ENCODE data around the gene MTHFD1L.

The MTHFD1L gene

DNA sequence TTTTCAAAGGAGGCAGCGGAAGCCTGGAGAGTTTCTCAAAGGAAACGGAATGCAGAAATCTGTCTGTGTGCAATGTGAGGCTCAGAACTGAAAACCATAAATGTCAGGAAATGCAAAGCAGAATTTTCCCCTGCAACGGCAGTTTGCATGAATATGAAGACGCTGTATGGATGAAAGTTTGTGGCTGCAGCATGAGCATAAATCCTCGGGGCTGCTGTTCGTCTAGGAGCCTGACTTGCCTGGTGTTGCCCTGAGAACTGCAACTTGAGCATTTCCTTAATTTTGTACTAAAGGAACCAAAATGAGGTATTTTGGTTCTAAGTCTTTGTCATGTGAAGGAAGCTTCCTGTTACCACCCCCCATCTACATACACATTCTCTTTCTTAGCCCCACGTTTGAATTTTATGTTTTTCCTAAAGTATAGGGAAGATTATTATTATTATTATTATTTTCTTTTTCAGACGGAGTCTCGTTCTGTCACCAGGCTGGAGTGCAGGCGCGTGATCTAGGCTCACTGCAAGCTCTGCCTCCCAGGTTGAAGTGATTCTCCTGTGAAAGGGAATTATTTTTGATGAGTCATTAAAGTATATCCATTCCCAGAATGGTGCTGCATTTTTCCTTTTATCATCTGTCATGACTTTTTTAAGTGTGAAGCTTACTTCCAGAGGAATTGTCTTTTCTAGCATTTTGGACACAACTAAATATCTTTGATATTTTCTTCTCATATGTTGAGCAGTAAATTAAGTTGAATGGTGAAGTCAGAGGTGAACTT lies 33.1 kb downstream of the MTHFD1L start:
- no peak for DNase-seq (ENCODE audit: low read depth in 2 of 2)

- DNase-seq (ENCODE audit: low read depth in 2 of 2) = no peak
Observed at GRCh38 chr6:150899231-150899630, 33.7 kb downstream of the MTHFD1L start.

DNA sequence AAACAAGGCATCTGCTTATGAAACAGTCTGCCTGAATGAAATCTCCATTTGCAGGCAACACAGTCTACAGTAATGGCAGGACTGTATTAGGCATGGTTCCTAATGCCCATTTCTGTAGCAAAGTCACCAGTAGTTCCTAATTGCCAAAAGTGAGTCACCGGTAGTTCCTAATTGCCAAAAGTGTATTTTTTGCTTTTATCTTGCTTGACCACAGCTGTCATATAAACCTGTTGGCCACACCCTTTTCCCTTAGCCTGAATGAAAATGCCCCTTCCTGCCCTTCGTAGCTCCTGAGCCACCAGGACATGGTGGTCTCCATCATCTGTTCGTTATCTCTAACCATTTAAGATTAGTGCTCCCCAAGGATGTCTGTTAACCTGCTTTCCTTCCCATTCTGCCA lies 34.5 kb downstream of the MTHFD1L start:
- DNase-seq (ENCODE audit: low read depth in 2 of 2) = no peak

- no peak for DNase-seq (ENCODE audit: low read depth in 2 of 2)
Observed at GRCh38 chr6:150902142-150902776, 36.8 kb downstream of the MTHFD1L start.

DNA sequence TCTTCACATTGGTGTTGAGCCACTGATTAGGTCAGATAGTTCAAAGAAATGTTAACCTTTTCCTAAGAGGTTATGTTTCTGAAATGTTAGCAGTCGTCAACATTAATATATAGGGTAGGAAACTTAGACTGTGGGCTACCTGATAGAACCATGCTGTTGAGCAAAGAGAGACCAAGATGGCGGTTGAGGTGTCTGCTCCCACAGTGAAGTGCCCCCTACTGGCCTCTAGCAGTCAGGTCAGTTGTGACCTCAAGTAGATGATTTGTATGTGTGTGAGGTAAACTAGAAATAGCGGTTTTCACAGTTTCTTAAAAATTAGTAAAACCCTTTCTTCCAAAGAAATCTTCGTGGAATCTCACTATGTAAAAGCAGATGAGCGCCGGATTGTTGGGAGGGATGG lies 40.3 kb downstream of the MTHFD1L start:
- DNase-seq (ENCODE audit: low read depth in 2 of 2) = no peak

GRCh38 chr6:150906641-150907326 lies 41.3 kb downstream of the MTHFD1L start:
- DNase-seq (ENCODE audit: low read depth in 2 of 2) = no peak

- DNase-seq (ENCODE audit: low read depth in 2 of 2) = no peak
Observed at GRCh38 chr6:150907383-150907782, 41.9 kb downstream of the MTHFD1L start.

- no peak for DNase-seq (ENCODE audit: low read depth in 2 of 2)
Observed at GRCh38 chr6:150908901-150909300, 43.4 kb downstream of the MTHFD1L start.

DNA sequence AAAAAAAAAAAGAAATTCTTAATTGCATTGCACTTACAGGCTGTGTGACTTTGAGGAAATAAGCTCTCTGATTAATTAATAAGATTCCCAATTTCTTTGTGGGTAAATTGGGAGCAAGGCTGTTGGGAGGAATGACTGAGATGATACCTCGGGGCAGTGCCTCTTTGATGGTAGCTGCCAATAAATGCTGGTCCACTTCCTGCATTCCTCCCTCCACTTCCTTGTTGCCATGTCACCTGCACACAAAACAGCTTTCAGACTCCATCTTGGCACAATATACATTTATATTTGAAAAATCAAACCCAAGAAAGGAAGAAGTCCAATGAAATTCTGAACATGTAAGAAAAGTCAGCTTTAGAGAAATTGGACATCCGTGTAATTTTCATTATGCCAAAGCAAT lies 45.1 kb downstream of the MTHFD1L start:
- DNase-seq (ENCODE audit: low read depth in 2 of 2) = no peak

DNA sequence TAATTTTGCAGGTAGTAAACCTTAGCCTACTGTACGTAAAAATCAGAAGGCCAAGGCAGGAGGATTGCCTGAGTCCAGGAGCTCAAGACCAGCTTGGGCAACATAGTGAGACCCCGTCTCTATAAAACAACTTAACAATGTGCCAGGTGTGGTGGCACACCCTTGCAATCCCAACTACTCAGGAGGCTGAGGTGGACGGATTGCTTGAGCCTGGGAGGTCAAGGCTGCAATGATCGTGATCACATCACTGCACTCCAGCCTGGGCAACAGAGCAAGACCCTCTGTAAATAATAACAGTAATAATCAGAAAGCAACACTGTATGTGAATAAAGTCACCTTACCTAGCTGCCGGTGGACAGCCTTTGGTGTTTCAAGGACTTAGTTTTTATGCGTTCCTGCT lies 48.9 kb downstream of the MTHFD1L start:
- no peak for DNase-seq (ENCODE audit: low read depth in 2 of 2)

DNA sequence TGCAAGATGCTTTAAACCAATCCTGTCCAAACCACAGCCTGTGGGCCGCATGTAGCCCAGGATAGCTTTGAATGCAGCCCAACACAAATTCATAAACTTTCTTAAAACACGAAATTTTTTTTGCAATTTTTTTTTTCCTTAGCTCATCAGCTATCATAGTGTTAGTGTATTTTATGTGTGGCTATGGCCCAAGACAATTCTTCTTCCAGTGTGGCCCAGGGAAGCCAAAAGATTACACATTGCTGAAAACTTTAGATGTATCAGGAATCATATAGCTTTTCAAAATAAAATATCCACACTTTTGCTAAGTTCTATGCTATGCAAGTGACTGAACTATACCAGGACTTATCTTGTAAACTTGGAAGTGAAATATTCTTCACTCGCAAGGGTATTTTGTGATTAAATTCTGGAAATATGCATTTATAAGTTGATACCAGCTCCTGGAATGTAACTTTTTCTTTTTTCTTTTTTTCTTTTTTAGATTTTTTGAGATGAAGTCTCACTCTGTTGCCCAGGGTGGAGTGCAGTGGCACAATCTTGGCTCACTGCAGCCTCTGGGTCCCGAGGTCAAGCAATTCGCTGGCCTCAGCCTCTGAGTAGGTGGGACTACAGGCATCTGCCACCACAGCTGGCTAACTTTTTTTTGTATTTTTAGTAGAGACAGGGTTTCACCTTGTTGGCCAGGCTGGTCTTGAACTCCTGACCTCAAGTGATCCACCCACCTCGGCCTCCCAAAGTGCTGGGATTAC lies 49.8 kb downstream of the MTHFD1L start:
- DNase-seq (ENCODE audit: low read depth in 2 of 2) = no peak

GRCh38 chr6:150915880-150916265 lies 50.4 kb downstream of the MTHFD1L start:
- no peak for DNase-seq (ENCODE audit: low read depth in 2 of 2)

DNA sequence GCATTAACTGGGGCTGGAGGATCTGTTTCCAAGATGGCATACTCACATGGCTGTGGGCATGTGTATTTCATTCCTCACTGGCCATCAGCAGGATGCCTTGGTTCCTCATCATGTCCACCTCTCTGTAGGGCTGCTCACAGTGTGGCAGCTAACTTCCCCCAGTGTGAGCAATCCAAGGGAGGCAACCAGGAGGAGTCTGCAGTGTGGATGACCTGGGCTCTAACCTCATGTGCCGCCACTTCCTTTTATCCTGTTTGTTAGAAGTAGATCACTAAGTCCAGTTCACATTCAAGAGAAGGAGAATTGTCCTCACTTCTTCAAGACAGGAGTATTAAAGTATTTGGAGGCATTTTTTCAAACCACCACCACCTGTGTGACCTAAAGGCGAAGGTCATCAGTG lies 54.4 kb downstream of the MTHFD1L start:
- no peak for DNase-seq (ENCODE audit: low read depth in 2 of 2)

DNA sequence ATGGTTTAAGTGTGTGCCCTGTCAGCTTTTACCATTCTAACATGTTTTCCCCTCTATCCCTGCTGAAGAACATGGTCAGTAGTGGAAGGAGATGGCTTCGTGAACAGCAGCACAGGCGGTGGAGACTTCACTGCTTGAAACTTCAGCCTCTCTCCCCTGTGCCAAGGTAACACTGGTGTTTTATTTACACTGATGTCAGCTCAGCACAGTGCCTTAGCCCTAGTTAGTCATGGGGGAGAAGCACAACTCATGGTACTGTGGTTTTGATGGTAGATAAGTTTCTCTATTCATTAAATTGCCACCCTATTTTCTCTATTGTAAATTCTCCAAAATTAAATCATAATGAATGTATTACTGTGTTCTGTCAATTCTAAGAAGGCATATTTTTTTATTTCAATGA lies 56.6 kb downstream of the MTHFD1L start:
- no peak for DNase-seq (ENCODE audit: low read depth in 2 of 2)

DNA sequence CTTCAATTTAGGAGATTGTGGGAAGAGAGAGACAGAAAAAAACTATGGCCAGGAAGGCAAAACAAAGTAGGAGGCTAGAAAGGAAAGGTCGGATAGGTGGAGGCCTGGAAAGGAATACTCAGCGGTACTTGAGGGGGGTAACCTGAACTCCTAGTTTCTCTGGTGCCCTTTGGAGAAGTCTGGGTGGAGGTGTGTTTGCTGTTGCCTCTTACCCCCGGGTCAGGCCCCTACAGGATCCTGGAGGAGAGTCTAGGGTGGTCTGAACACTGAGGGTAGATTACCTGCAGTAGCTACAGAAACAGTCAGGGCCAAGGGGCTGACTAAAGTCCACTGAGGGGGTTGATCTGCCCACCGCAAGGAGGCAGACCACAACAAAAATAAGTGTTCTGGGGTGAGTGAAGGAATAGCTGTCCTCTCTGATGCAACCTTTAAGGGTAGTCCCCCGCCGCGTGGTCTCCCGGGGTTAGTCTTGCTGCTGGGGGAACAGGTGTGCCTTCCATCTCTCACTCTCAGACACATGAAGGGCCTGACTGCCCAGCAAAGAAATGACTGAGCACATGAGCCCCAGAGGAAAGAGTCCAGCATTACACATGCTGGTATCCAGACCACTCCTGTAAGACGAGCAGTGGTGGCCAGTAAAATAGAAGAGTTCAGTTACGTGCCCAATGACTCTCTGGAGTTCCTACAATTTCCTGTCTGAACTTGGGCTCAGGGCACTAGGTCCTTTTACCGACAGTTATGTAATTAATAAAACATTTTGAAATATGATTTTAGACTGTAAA lies 59.5 kb downstream of the MTHFD1L start:
- DNase-seq (ENCODE audit: low read depth in 2 of 2) = no peak

- no peak for DNase-seq (ENCODE audit: low read depth in 2 of 2)
Observed at GRCh38 chr6:150925590-150925928, 60.1 kb downstream of the MTHFD1L start.

DNA sequence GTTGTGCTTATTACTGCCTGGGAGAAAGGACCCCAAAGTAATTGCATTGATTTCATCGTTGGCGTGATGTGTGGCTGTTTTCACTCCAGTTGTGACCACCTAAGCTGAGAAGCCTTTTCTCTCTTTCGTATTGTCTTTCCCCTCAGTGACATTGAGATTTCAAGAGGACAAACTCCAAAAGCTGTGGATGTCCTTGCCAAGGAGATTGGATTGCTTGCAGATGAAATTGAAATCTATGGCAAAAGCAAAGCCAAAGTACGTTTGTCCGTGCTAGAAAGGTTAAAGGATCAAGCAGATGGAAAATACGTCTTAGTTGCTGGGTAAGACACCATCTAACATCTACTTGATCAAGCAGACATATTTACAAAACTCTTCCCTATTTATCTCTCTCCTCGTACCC lies 60.5 kb downstream of the MTHFD1L start:
- no peak for DNase-seq (ENCODE audit: low read depth in 2 of 2)

DNA sequence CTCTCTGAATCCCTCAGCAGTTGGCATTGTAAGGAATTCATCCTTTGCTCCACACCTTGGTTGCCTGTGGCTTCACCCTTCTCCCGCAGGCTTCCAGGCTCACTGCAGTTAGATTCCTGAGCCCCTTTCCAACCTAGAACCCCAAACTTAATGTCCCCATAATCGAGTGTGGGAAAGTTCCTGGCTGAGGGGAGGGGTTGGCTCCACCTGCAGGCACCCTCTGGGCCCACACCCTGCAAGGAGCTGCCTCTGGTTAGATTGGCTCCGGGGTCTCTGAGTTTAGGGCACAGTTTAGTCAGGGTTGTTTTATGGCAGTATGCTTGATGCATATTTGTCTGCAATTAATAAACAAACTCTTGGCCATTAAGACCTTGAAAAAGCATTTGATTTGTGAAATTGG lies 63.4 kb downstream of the MTHFD1L start:
- DNase-seq (ENCODE audit: low read depth in 2 of 2) = no peak

DNA sequence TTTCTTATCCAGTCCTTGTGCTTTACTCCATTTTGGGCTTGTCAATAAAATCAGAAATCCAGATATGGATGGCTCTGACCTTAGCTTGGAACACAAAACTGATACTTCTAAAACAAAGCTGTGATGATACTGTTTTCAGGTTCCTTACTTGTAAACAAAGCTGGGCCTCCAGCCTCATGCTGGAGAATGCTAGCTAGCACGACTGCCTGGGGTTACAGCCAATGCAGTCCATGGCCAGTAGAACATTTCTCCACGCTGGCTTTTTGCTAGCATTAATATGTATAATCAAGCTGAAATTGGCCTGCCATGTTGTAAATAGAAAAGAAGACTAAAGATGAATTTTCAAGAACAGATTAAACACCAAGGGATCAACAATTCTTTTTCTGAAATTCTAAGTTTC lies 63.9 kb downstream of the MTHFD1L start:
- DNase-seq (ENCODE audit: low read depth in 2 of 2) = no peak

DNA sequence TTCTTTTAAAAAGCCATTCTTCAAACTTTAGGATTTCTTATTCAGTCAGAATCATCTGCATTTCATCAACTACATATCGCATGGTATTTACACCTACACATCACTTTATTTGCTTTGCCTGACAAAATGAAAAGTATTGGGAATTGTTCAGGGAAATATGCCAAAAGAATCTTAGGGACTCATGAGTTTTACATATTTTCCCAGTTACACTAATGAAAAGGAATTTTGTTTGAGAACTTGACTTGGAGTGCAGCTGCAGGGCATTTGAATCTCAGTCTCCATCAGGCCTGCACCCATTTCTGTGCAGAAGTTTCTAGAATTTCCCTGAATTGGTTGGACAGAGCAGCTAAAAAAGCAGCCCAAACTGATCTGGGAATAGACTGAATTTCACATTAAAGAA lies 65.3 kb downstream of the MTHFD1L start:
- DNase-seq (ENCODE audit: low read depth in 2 of 2) = no peak

GRCh38 chr6:150931405-150931804 lies 65.9 kb downstream of the MTHFD1L start:
- no peak for DNase-seq (ENCODE audit: low read depth in 2 of 2)

GRCh38 chr6:150932996-150933395 lies 67.5 kb downstream of the MTHFD1L start:
- DNase-seq (ENCODE audit: low read depth in 2 of 2) = no peak
